ENCODE data around the gene ELOVL6. TPM values are rescaled to one million over a fixed set of nuclear protein-coding genes. Genes with fewer than 3 reads are reported as not detected.

Gene ELOVL6
- total and polyA plus RNA-seq, 2 of the 4 experiments (the other 2 are of a cell fraction): 17.9 to 19.0 TPM

- Histone ChIP-seq H2AK5ac (ENCODE audit: low read depth, low read length) (peak overlapping the region; percentile 74), H4K91ac (ENCODE audit: insufficient read depth, low read depth, low read length) (peak overlapping the region; percentile 39), H3K9me1 (ENCODE audit: insufficient read depth, low read length) (peaks cover 12% of the 10 kb centered on the region), H4K8ac (ENCODE audit: low read depth in 2 of 2, low read length in 2 of 2) (peak overlapping the region; percentile 9 to 71; a peak in 2 of 4 replicates), H2AK9ac (replicated peaks; ENCODE audit: low read depth, low read length, poor library complexity) (no peak overlapping the region), H3K27me3 (ENCODE audit: control insufficient read depth, insufficient read depth, low read length) (no peaks in the 10 kb centered on the region), H3K79me1 (ENCODE audit: low read depth in 1 of 2, low read length in 2 of 2) (peaks cover 6 to 19% of the 10 kb centered on the region in 2 experiments), H4K20me1 (ENCODE audit: insufficient read depth, low read length) (no peaks in the 10 kb centered on the region), H2BK20ac (ENCODE audit: low read depth, low read length) (peak overlapping the region; percentile 2), H3K4me3 (ENCODE audit: insufficient read depth, low read depth, low read length) (no peak overlapping the region), H3K27ac (ENCODE audit: insufficient read depth, low read length) (peak overlapping the region; percentile 48; the same call in 1 of the 2 replicates), H3K9me3 (ENCODE audit: control insufficient read depth, insufficient read depth, low read length) (no peaks in the 10 kb centered on the region), H3K4ac (ENCODE audit: low read depth, low read length) (peak overlapping the region; percentile 84), H3K56ac (ENCODE audit: extremely low read depth, insufficient read depth, low read length) (peak overlapping the region; percentile 24; the same call in 1 of the 2 replicates), H3K9ac (ENCODE audit: low read depth, low read length) (no peak overlapping the region), H3K36me3 (ENCODE audit: control insufficient read depth, insufficient read depth, low read length) (no peaks in the 10 kb centered on the region), H4K5ac (ENCODE audit: low read depth, low read length) (peak overlapping the region; percentile 85; the same call in 1 of the 2 replicates), H2BK120ac (ENCODE audit: low read depth, low read length) (peak overlapping the region; percentile 66; the same call in 1 of the 2 replicates), H2AFZ (replicated peaks; ENCODE audit: low read length, poor library complexity) (no peak overlapping the region), H3K4me1 (ENCODE audit: control insufficient read depth, insufficient read depth, low read length) (peaks cover 20% of the 10 kb centered on the region), H2BK15ac (ENCODE audit: low read depth, low read length) (peak overlapping the region; percentile 92; the same call in 2 of the 3 replicates), H3K18ac (ENCODE audit: low read depth, low read length) (peak overlapping the region; percentile 61; the same call in 1 of the 2 replicates), H3K14ac (replicated peaks; ENCODE audit: low read depth, low read length) (peak overlapping the region; percentile 67; the same call in 1 of the 2 replicates), H3K4me2 (ENCODE audit: low read depth, low read length) (peak overlapping the region; percentile 48), H2BK5ac (ENCODE audit: low read depth, low read length, poor library complexity, severe bottlenecking) (peak overlapping the region; percentile 98), H3K23ac (ENCODE audit: low read depth, low read length) (peak overlapping the region; percentile 66; the same call in 1 of the 2 replicates)
- BruUV-seq (replicated peaks): no TSS peak
- in situ Hi-C loops (cut with MboI; ENCODE audit: low sequenced_read_pairs): no loop called here
- DNase-seq (peak; percentile 88), ATAC-seq (ENCODE audit: low read depth) (peak; percentile 35)
- TF ChIP-seq NFE2L2 (IDR thresholded peaks at IDR 0.05; ENCODE audit: low read depth, low read length) (peak; percentile 85), MAFK (IDR thresholded peaks at IDR 0.05; ENCODE audit: low read depth, low read length) (peak; percentile 5; the same call in 1 of the 2 replicates), USF2 (IDR thresholded peaks at IDR 0.05; ENCODE audit: low read depth, low read length) (no peak), SMC3 (IDR thresholded peaks at IDR 0.05; ENCODE audit: low read depth, low read length) (no peak), CHD1 (IDR thresholded peaks at IDR 0.05; ENCODE audit: low read depth, low read length) (no peak), POLR2A (IDR thresholded peaks at IDR 0.05; ENCODE audit: low read depth, low read length) (no peak), FOS (IDR thresholded peaks at IDR 0.05; ENCODE audit: low read depth, low read length) (peak; percentile 37; the same call in 1 of the 2 replicates), CTCF (conservative IDR thresholded peaks at IDR 0.05; ENCODE audit: low read depth, low read length) (0 out of 2 replicates have a peak, but pooled peaks have one; percentile 8), ELK1 (IDR thresholded peaks at IDR 0.05; ENCODE audit: borderline replicate concordance, low read depth, low read length) (no peak), CEBPB (IDR thresholded peaks at IDR 0.05; ENCODE audit: low read depth, low read length) (peak; percentile 73)
- dilution Hi-C loops (cut with HindIII; ENCODE audit: low sequenced_read_pairs, unreplicated experiment): no loop called here
- CTCF ChIA-PET: no interaction called here
- POLR2A ChIA-PET (ENCODE audit: unreplicated experiment): no interaction called here
- intact Hi-C loops (cut with micrococcal nuclease): no loop called here
- WGBS, 2 experiments (ENCODE audit: extremely low coverage in 2 of 2, insufficient read length in 1 of 2): 0% methylated on average over 1 of the region's 4 CpGs; no CpG with 5 or more reads in 1 of the 2 experiments
These were observed 34.9 kb downstream of the ELOVL6 start for GRCh38 chr4:110163327-110164069.
